Loucy (cell line): ENCODE measurements around the gene TNS3.

Source experiments
- EZH2phosphoT487 ChIP-seq: fragments of 200-600 bp; IDR thresholded peaks from 2 replicates; pipeline ENCODE4 v1.6.1; 2018; ENCODE audit warnings: antibody characterized with exemption, mild to moderate bottlenecking, moderate library complexity, borderline replicate concordance
- TF ChIP-seq, protein P1 (sequence below): fragments of 200-600 bp; sonication (generic); conservative IDR thresholded peaks from 2 replicates; pipeline ENCODE4 v1.5.1; 2014; ENCODE audit warnings: mild to moderate bottlenecking, antibody characterized with exemption, low read length

DNA sequence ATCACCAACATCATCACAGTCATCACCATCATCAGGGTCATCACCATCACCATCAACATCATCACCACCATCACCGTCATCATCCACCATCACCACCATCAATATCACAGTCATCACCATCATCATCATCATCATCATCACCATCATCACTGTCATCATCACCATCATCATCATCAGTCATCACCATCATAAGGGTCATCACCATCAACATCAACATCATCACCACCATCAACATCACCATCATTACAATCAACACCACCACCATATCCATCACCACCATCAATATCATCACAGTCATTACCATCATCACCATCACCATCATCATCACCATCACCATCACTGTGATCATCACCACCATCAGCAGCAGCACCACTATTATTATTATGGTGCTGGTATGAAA is 218.9 kb downstream of the TNS3 start:
- TF ChIP-seq, protein P1, sequence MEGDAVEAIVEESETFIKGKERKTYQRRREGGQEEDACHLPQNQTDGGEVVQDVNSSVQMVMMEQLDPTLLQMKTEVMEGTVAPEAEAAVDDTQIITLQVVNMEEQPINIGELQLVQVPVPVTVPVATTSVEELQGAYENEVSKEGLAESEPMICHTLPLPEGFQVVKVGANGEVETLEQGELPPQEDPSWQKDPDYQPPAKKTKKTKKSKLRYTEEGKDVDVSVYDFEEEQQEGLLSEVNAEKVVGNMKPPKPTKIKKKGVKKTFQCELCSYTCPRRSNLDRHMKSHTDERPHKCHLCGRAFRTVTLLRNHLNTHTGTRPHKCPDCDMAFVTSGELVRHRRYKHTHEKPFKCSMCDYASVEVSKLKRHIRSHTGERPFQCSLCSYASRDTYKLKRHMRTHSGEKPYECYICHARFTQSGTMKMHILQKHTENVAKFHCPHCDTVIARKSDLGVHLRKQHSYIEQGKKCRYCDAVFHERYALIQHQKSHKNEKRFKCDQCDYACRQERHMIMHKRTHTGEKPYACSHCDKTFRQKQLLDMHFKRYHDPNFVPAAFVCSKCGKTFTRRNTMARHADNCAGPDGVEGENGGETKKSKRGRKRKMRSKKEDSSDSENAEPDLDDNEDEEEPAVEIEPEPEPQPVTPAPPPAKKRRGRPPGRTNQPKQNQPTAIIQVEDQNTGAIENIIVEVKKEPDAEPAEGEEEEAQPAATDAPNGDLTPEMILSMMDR = no peak
- no peak for TF ChIP-seq EZH2phosphoT487
